SK-N-SH (cell line): ENCODE results near the gene CA5A. TPM values are rescaled to one million over a fixed set of nuclear protein-coding genes. Genes with fewer than 3 reads are reported as not detected.
"Not testable (repeated sequence)": the region's sequence is repeated elsewhere in the genome, so short reads cannot be mapped to it uniquely, and the experiment has no call there.

Source experiments
- CTCF ChIA-PET: fragments of 300-600, 350-600 bp; formaldehyde crosslinking; extraction: SDS; loops from one replicate; lab custom pipeline; 2021; lab: Yijun Ruan, JAX
- POLR2A ChIA-PET: fragments of 350-600 bp; sonication (Branson Sonifier 250); formaldehyde crosslinking; extraction: SDS; loops from one replicate; lab custom pipeline; 2020; ENCODE audit warnings: antibody characterized with exemption, inconsistent platforms; lab: Yijun Ruan, JAX
- DNase-seq: peaks from one replicate; pipeline ENCODE4 v3.0.0; 2012
- H2AFZ ChIP-seq: fragments of 200-600 bp; sonication (generic); 2 replicates; pipeline ENCODE4 v1.8.1; 2016; ENCODE audit warnings: antibody characterized with exemption, mild to moderate bottlenecking, low read depth
- H3F3A ChIP-seq: fragments of 200-600 bp; sonication (generic); replicated peaks from 2 replicates; pipeline ENCODE3; 2016; ENCODE audit warnings: antibody characterized with exemption, mild to moderate bottlenecking; ENCODE audit not compliant: insufficient read depth
- H3K27ac ChIP-seq, 2 experiments: fragments of 200-500 bp in 1 of 2; fragments of 200-600 bp in 1 of 2; sonication (Bioruptor generic) in 1 of 2; sonication (generic), shearing (Covaris generic) in 1 of 2; 2 replicates each; pipeline versions ENCODE4 v1.5.1 to v1.6.1; 2014 to 2016; ENCODE audit warnings: low read depth in 2 of 2, inconsistent platforms in 1 of 2, low read length in 1 of 2, mild to moderate bottlenecking in 1 of 2, mixed read lengths in 1 of 2
- H3K27me3 ChIP-seq: fragments of 200-600 bp; sonication (generic), shearing (Covaris generic); 2 replicates; pipeline ENCODE4 v1.6.1; 2016; ENCODE audit warnings: mixed run types; ENCODE audit not compliant: insufficient read depth
- H3K36me3 ChIP-seq, 2 experiments: fragments of 200-500 bp in 1 of 2; fragments of 200-600 bp in 1 of 2; sonication (Bioruptor generic) in 1 of 2; sonication (generic) in 1 of 2; replicated peaks in 1 of 2; 2 replicates each; pipeline versions ENCODE3 to v1.5.1; 2014 to 2016; ENCODE audit warnings: low read length in 1 of 2, mild to moderate bottlenecking in 1 of 2; ENCODE audit not compliant: insufficient read depth in 2 of 2, control insufficient read depth in 1 of 2
- H3K4me1 ChIP-seq, 2 experiments: fragments of 200-500 bp in 1 of 2; fragments of 200-600 bp in 1 of 2; sonication (Bioruptor generic) in 1 of 2; sonication (generic), shearing (Covaris generic) in 1 of 2; 2 replicates each; pipeline versions ENCODE4 v1.5.1 to v1.6.1; 2014 to 2016; ENCODE audit warnings: low read depth in 1 of 2, low read length in 1 of 2, mixed run types in 1 of 2; ENCODE audit not compliant: insufficient read depth in 2 of 2, control insufficient read depth in 1 of 2
- H3K4me2 ChIP-seq: fragments of 200-600 bp; sonication (generic), shearing (Covaris generic); 2 replicates; pipeline ENCODE4 v1.6.1; 2017; ENCODE audit warnings: mixed run types
- H3K4me3 ChIP-seq, 2 experiments: fragments of 200-500 bp in 1 of 2; fragments of 200-600 bp in 1 of 2; sonication (Bioruptor generic) in 1 of 2; sonication (generic), shearing (Covaris generic) in 1 of 2; 2 replicates each; pipeline versions ENCODE4 v1.5.1 to v1.8.1; 2014 to 2016; ENCODE audit warnings: low read depth in 2 of 2, inconsistent platforms in 1 of 2, low read length in 1 of 2, mild to moderate bottlenecking in 1 of 2, mixed read lengths in 1 of 2, moderate library complexity in 1 of 2
- H3K79me2 ChIP-seq: fragments of 200-600 bp; sonication (generic); 2 replicates; pipeline ENCODE4 v1.8.1; 2017; ENCODE audit warnings: mild to moderate bottlenecking; ENCODE audit not compliant: insufficient read depth
- H3K9ac ChIP-seq: fragments of 200-600 bp; sonication (generic); 2 replicates; pipeline ENCODE4 v1.6.1; 2017; ENCODE audit warnings: mixed run types
- H3K9me2 ChIP-seq: fragments of 200-600 bp; sonication (generic); 2 replicates; pipeline ENCODE4 v1.6.1; 2017; ENCODE audit warnings: mixed run types
- H3K9me3 ChIP-seq: fragments of 200-600 bp; sonication (generic); 2 replicates; pipeline ENCODE4 v1.6.1; 2017; ENCODE audit warnings: mixed run types, mild to moderate bottlenecking, moderate library complexity
- H4K20me1 ChIP-seq: fragments of 200-600 bp; sonication (generic); 2 replicates; pipeline ENCODE4 v1.6.1; 2017; ENCODE audit warnings: mild to moderate bottlenecking, mixed run types; ENCODE audit not compliant: insufficient read depth
- CHD2 ChIP-seq: fragments of 150-350 bp; IDR thresholded peaks from 2 replicates; pipeline ENCODE4 v1.6.1; 2018; ENCODE audit warnings: low read length; ENCODE audit not compliant: partially characterized antibody
- FOXM1 ChIP-seq: IDR thresholded peaks from 2 replicates; pipeline ENCODE4 v1.4.0; 2012; ENCODE audit warnings: low read depth, mild to moderate bottlenecking
- MEF2A ChIP-seq: IDR thresholded peaks from 2 replicates; pipeline ENCODE4 v1.4.0; 2012; ENCODE audit warnings: low read depth, borderline replicate concordance
- NRF1 ChIP-seq: IDR thresholded peaks from 2 replicates; pipeline ENCODE4 v1.6.1; 2012; ENCODE audit warnings: low read depth, mild to moderate bottlenecking, low read length
- SIN3A ChIP-seq: IDR thresholded peaks from 2 replicates; pipeline ENCODE4 v1.6.1; 2012; ENCODE audit warnings: low read depth, mild to moderate bottlenecking, low read length, moderate library complexity, borderline replicate concordance
- YY1 ChIP-seq: IDR thresholded peaks from 2 replicates; pipeline ENCODE4 v1.4.0; 2012; ENCODE audit warnings: low read depth, mild to moderate bottlenecking
- WGBS: methylation state at CpG from one replicate; pipeline ENCODE4 v1.1.6; 2017; ENCODE audit warnings: low lambda C conversion rate; 5-methylcytosine and 5-hydroxymethylcytosine counted together
- polyA plus RNA-seq, 3 experiments: library from polyadenylated mRNA; depleted of rRNA; stranded (reverse); fragments of >200 nt; gene quantifications; 2 replicates each; pipeline ENCODE4 v1.2.3, GENCODE V29; 2012
- TF ChIP-seq, protein P1 (sequence below): IDR thresholded peaks from 2 replicates; pipeline ENCODE4 v1.4.0; 2012; ENCODE audit warnings: low read depth, borderline replicate concordance
- TF ChIP-seq, protein P2 (sequence below): fragments of 150-350 bp; IDR thresholded peaks from 2 replicates; pipeline ENCODE4 v1.6.1; 2017; ENCODE audit warnings: antibody characterized with exemption, low read length, low read depth, borderline replicate concordance
- TF ChIP-seq, protein P3 (sequence below): IDR thresholded peaks from 2 replicates; pipeline ENCODE4; 2012

The CA5A gene
- polyA plus RNA-seq, 1 of the 3 experiments (the other 2 are of a cell fraction), result not detected

DNA sequence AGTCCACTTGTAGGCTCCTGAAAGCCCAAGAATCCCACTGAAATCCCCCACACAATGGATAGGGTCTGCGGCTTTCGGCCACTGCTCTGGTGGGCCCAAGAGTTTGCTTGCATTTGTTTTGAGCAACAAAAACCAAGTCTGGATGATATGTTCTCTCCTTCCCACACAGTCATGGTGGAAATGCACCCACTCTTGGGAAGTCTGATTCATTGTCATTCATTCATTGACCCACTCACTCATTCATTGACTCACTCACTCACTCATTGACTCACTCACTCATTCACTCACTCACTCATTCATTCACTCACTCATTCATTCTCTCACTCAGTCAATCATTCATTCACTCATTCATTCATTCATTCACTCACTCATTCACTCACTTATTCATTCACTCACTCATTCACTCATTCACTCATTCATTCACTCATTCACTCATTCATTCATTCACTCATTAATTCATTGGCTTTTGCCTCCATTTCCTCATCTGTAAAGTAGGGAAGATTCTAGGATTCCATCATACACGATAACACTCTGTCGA lies 2.2 kb upstream of the CA5A start:
- Histone ChIP-seq H3K9ac (no peak overlapping the region), H3K79me2 (no peaks in the 10 kb centered on the region), H3K36me3 (no peaks in the 10 kb centered on the region), H3K27me3 (no peaks in the 10 kb centered on the region), H3K4me1 (no peaks in the 10 kb centered on the region), H3K27ac (no peak overlapping the region), H3K9me3 (no peaks in the 10 kb centered on the region), H3F3A (no peaks in the 10 kb centered on the region), H3K9me2 (no peaks in the 10 kb centered on the region), H4K20me1 (no peaks in the 10 kb centered on the region), H3K4me3 (no peak overlapping the region), H3K4me2 (no peak overlapping the region), H2AFZ (no peak overlapping the region)
- TF ChIP-seq CHD2 (no peak), YY1 (no peak), FOXM1 (no peak), NRF1 (no peak), SIN3A (no peak), MEF2A (no peak)
- TF ChIP-seq, protein P1, sequence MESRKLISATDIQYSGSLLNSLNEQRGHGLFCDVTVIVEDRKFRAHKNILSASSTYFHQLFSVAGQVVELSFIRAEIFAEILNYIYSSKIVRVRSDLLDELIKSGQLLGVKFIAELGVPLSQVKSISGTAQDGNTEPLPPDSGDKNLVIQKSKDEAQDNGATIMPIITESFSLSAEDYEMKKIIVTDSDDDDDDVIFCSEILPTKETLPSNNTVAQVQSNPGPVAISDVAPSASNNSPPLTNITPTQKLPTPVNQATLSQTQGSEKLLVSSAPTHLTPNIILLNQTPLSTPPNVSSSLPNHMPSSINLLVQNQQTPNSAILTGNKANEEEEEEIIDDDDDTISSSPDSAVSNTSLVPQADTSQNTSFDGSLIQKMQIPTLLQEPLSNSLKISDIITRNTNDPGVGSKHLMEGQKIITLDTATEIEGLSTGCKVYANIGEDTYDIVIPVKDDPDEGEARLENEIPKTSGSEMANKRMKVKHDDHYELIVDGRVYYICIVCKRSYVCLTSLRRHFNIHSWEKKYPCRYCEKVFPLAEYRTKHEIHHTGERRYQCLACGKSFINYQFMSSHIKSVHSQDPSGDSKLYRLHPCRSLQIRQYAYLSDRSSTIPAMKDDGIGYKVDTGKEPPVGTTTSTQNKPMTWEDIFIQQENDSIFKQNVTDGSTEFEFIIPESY, result no peak
- TF ChIP-seq, protein P2, sequence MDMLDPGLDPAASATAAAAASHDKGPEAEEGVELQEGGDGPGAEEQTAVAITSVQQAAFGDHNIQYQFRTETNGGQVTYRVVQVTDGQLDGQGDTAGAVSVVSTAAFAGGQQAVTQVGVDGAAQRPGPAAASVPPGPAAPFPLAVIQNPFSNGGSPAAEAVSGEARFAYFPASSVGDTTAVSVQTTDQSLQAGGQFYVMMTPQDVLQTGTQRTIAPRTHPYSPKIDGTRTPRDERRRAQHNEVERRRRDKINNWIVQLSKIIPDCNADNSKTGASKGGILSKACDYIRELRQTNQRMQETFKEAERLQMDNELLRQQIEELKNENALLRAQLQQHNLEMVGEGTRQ, result no peak
- TF ChIP-seq, protein P3, sequence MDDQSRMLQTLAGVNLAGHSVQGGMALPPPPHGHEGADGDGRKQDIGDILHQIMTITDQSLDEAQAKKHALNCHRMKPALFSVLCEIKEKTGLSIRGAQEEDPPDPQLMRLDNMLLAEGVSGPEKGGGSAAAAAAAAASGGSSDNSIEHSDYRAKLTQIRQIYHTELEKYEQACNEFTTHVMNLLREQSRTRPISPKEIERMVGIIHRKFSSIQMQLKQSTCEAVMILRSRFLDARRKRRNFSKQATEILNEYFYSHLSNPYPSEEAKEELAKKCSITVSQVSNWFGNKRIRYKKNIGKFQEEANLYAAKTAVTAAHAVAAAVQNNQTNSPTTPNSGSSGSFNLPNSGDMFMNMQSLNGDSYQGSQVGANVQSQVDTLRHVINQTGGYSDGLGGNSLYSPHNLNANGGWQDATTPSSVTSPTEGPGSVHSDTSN, result no peak
- WGBS, result 96% methylated on average over 4 of the region's 4 CpGs
- CTCF ChIA-PET, result no interaction called here
- POLR2A ChIA-PET, result no interaction called here
- DNase-seq, result no peak

DNA sequence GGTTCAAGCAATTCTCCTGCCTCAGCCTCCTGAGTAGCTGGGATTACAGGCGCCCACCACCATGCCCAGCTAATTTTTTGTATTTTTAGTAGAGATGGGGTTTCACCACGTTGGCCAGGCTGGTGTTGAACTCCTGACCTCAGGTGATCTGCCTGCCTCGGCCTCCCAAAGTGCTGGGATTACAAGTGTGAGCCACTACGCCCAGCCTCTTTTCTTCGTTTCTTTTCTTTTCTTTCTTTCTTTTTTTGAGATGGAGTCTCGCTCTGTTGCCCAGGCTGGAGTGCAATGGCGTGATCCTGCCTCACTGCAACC lies 858 bp upstream of the CA5A start:
- WGBS, result 58% methylated on average over 7 of the region's 7 CpGs
- H3K79me2 ChIP-seq, CTCF ChIA-PET, H3K4me2 ChIP-seq, H3K4me1 ChIP-seq, H3F3A ChIP-seq, H3K4me3 ChIP-seq, H3K9me2 ChIP-seq, H3K9me3 ChIP-seq, H4K20me1 ChIP-seq, H3K36me3 ChIP-seq, H3K27ac ChIP-seq, H3K9ac ChIP-seq, H2AFZ ChIP-seq, POLR2A ChIA-PET, H3K27me3 ChIP-seq, DNase-seq: not testable (repeated sequence)

DNA sequence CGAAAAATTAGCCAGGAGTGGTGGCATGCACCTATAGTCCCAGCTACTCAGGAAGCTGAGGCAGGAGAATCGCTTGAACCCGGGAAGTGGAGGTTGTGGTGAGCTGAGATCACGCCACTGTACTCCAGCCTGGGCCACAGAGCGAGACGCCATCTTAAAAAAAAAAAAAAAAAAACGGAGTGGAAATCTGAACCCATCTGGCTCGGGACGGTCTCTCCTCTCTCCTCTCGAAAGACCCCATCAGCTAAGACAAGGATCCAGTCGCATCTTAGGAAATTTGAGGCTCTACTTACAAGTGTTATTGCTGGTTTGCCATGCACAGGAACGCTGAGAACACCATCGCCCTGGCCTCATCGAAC lies 334 bp downstream of the CA5A start:
- H3K4me2 ChIP-seq, H3F3A ChIP-seq, H3K36me3 ChIP-seq, H3K9ac ChIP-seq, POLR2A ChIA-PET, H3K4me1 ChIP-seq, DNase-seq, H3K27me3 ChIP-seq, H3K79me2 ChIP-seq, H4K20me1 ChIP-seq, H3K27ac ChIP-seq, H3K9me2 ChIP-seq, H3K4me3 ChIP-seq, H2AFZ ChIP-seq, H3K9me3 ChIP-seq: not testable (repeated sequence)
- CTCF ChIA-PET, result interaction anchor here (1.2 kb wide), 1 partner anchor 502 kb away, joined by 3 read pairs; no protein-coding TSS in a partner anchor
- 70% methylated on average over 14 of the region's 14 CpGs for WGBS

DNA sequence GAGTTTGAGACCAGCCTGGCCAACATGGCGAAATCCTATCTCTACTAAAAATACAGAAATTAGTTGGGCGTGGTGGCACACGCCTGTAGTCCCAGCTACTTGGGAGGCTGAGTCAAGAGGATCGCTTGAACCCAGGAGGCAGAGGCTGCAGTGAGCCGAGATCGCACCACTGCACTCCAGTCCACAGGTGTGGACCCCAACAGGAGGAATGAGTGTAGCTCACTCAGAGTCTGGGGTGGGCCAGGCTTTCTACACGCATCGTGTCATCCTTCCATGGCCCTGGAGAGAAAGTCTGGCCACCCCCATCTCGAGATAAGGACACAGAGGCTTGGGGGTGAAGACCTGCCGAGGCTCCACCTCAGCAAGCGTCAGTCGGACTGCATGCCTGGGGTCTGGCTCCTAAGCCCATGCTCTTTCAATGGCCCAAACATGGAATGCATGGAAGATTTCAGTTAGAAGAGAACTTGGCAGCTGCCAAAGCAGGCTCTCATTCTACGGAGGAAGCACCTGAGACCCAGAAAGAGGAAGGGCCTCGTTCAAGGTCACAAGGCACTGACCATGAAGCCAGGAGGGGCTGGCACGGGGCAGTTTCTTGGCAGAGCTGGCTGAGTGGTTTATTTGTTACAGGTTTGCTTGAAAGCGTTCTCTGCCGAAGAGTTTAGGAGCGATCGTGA lies 1.4 kb downstream of the CA5A start:
- 79% methylated on average over 13 of the region's 19 CpGs for WGBS
- DNase-seq, CTCF ChIA-PET, H3K4me3 ChIP-seq, H3K4me1 ChIP-seq, H3K36me3 ChIP-seq, H3K4me2 ChIP-seq, H3K9me2 ChIP-seq, H3K9ac ChIP-seq, POLR2A ChIA-PET, H3K27ac ChIP-seq, H3K79me2 ChIP-seq, H2AFZ ChIP-seq, H4K20me1 ChIP-seq, H3K27me3 ChIP-seq, H3F3A ChIP-seq, H3K9me3 ChIP-seq: not testable (repeated sequence)
